ENCODE data around the gene SCP2.

Gene SCP2

GRCh38 chr1:52915211-52915854, 11.7 kb upstream of the SCP2 start:
- TF ChIP-seq POLR2AphosphoS5 (IDR thresholded peaks at IDR 0.05; ENCODE audit: low read depth, low read length): no peak
- no peak for TF ChIP-seq TAF1 (IDR thresholded peaks at IDR 0.05; ENCODE audit: borderline replicate concordance, insufficient read depth, low read length)
- no peak for TF ChIP-seq SIN3A (IDR thresholded peaks at IDR 0.05; ENCODE audit: borderline replicate concordance, insufficient read depth, low read length)
- TF ChIP-seq FOXP2 (optimal IDR thresholded peaks at IDR 0.05; ENCODE audit: borderline replicate concordance, extremely low read depth, extremely low read length, insufficient read depth): no peak
- TF ChIP-seq REST (IDR thresholded peaks at IDR 0.05; ENCODE audit: insufficient read depth in 1 of 2, low read depth in 2 of 2, low read length in 2 of 2): no peak

- no peak for TF ChIP-seq FOXP2 (optimal IDR thresholded peaks at IDR 0.05; ENCODE audit: borderline replicate concordance, extremely low read depth, extremely low read length, insufficient read depth)
- no peak for TF ChIP-seq TAF1 (IDR thresholded peaks at IDR 0.05; ENCODE audit: borderline replicate concordance, insufficient read depth, low read length)
- no peak for TF ChIP-seq POLR2AphosphoS5 (IDR thresholded peaks at IDR 0.05; ENCODE audit: low read depth, low read length)
- TF ChIP-seq SIN3A (IDR thresholded peaks at IDR 0.05; ENCODE audit: borderline replicate concordance, insufficient read depth, low read length): no peak
- no peak for TF ChIP-seq REST (IDR thresholded peaks at IDR 0.05; ENCODE audit: insufficient read depth in 1 of 2, low read depth in 2 of 2, low read length in 2 of 2)
Observed at GRCh38 chr1:52915855-52916220, 11.2 kb upstream of the SCP2 start.

GRCh38 chr1:52916241-52916975, 10.7 kb upstream of the SCP2 start:
- TF ChIP-seq TAF1 (IDR thresholded peaks at IDR 0.05; ENCODE audit: borderline replicate concordance, insufficient read depth, low read length) (no peak), SIN3A (IDR thresholded peaks at IDR 0.05; ENCODE audit: borderline replicate concordance, insufficient read depth, low read length) (no peak), POLR2AphosphoS5 (IDR thresholded peaks at IDR 0.05; ENCODE audit: low read depth, low read length) (no peak), REST (IDR thresholded peaks at IDR 0.05; ENCODE audit: insufficient read depth in 1 of 2, low read depth in 2 of 2, low read length in 2 of 2) (no peak), FOXP2 (optimal IDR thresholded peaks at IDR 0.05; ENCODE audit: borderline replicate concordance, extremely low read depth, extremely low read length, insufficient read depth) (no peak)

- TF ChIP-seq SIN3A (IDR thresholded peaks at IDR 0.05; ENCODE audit: borderline replicate concordance, insufficient read depth, low read length) (no peak), POLR2AphosphoS5 (IDR thresholded peaks at IDR 0.05; ENCODE audit: low read depth, low read length) (no peak), TAF1 (IDR thresholded peaks at IDR 0.05; ENCODE audit: borderline replicate concordance, insufficient read depth, low read length) (no peak), FOXP2 (optimal IDR thresholded peaks at IDR 0.05; ENCODE audit: borderline replicate concordance, extremely low read depth, extremely low read length, insufficient read depth) (no peak), REST (IDR thresholded peaks at IDR 0.05; ENCODE audit: insufficient read depth in 1 of 2, low read depth in 2 of 2, low read length in 2 of 2) (no peak)
Observed at GRCh38 chr1:52917156-52917555, 9.9 kb upstream of the SCP2 start.
